ENCODE results near the gene SVIL.

DNA sequence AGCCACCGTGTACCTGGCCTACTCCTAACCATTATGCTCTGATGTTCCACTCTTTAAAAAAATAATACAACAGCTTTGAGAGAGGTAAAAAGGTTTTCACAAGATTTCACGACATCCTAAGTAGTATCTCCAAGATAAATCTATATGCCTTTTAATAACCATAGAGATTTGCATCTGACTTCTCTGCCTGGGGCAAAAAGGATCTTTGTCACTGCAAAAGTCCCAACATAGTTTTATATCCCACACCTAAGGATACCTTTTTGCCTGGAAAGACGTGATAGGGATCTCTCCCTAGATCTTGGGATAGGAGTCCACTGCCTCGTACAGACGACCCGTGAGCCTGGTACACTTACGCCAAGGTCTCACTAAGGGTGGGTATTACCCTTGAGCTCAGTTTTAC, 31.4 kb upstream of the SVIL start:
- TF ChIP-seq, protein P1, sequence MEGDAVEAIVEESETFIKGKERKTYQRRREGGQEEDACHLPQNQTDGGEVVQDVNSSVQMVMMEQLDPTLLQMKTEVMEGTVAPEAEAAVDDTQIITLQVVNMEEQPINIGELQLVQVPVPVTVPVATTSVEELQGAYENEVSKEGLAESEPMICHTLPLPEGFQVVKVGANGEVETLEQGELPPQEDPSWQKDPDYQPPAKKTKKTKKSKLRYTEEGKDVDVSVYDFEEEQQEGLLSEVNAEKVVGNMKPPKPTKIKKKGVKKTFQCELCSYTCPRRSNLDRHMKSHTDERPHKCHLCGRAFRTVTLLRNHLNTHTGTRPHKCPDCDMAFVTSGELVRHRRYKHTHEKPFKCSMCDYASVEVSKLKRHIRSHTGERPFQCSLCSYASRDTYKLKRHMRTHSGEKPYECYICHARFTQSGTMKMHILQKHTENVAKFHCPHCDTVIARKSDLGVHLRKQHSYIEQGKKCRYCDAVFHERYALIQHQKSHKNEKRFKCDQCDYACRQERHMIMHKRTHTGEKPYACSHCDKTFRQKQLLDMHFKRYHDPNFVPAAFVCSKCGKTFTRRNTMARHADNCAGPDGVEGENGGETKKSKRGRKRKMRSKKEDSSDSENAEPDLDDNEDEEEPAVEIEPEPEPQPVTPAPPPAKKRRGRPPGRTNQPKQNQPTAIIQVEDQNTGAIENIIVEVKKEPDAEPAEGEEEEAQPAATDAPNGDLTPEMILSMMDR (conservative IDR thresholded peaks at IDR 0.05), result no peak
- no peak for TF ChIP-seq EZH2 (IDR thresholded peaks at IDR 0.05; ENCODE audit: low read depth)
